GM19025 (cell line): ENCODE measurements around the gene ACOT12.
A peak's percentile ranks its signal among the peaks of the same experiment; 100 is the strongest.
"Not testable (repeated sequence)": the region's sequence is repeated elsewhere in the genome, so short reads cannot be mapped to it uniquely, and the experiment has no call there.

Source experiments
- ATAC-seq: cut with Tn5 transposase; IDR thresholded peaks from one replicate; pipeline ENCODE4 v1.9.1; 2021; ENCODE audit warnings: mild to moderate bottlenecking, low read depth, moderate library complexity; ENCODE audit not compliant: unreplicated experiment

Gene ACOT12

DNA sequence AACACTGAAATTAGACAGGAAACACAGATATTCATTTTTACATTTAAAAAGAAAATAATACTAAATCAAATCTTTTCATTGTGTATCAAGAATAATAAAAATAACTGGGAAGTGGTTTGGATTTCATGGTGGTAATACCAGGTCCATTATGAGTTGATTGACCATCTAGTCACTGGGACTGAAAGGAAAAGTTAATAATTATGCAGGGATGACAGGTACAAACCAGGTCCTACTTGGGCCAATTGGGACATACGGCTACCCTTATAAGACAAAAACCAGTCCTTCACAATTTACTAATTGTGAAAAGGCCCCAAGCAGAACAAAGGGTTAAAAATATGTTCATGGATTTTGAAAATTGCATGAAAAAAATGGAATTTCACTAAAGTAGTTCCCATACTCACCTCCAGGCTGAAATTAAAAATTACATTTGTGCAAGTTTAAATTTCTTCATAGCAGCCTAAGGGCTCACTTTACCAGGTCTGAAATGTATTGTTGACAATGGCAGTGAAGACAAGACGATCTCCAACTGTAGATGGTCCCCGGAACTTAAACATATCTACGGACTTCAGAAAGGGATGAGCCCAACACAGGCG lies 48.4 kb downstream of the ACOT12 start:
- no peak for ATAC-seq

GRCh38 chr5:81344736-81345135 lies 49.2 kb downstream of the ACOT12 start:
- ATAC-seq, result no peak

DNA sequence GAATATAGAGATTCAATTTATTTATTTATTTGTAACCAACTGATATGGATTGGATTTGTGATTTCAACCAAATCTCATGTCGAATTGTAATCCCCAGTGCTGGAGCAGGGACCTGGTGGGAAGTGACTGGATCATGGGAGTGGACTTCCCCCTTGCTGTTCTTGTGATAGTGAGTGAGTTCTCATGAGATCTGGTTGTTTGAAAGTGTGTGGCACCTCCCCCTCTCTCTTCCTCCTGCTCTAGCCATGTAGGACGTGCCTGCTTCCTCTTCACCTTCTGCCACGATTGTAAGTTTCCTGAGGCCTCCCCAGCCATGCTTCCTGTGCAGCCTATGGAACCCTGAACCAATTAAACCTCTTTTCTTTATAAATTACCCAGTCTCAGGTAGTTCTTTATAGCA lies 55.7 kb downstream of the ACOT12 start:
- ATAC-seq, result not testable (repeated sequence)

DNA sequence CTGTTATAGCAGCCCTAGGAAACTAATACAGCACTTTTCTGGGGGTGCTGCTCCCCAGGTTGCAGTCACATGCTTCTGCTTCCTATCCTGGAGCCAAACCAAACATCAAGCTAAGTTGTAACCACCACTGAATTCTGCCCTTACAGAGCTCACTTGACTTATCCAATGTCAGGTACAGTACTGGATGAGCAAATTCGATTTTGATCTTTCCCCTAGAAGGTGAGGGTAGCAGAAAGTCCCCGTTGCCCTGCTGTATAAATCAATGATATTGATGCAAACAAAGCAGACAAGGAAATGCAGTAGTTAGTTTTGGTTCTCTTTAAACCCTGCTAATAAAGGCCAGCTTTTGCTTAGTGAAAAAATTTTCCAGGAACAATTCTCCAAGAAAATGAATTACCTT lies 56.1 kb downstream of the ACOT12 start:
- no peak for ATAC-seq

DNA sequence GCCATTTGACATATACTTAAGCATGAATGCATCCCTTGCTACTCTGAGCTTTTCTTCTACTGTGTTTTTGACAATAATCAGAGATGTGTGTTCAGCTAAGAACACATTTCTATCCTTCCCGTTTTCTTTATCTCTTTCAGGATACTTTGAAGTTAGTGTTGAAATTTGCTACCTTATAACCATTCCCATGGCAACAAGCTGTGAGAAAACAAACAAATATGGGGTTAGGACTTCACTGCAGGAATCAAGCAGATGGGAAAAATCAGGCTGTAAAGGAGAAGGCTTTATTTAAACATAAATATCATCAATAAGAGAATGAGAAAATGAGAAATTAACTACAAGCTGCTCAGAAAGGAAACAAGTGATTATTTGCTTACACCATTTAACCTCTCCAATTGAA lies 57.4 kb downstream of the ACOT12 start:
- no peak for ATAC-seq

DNA sequence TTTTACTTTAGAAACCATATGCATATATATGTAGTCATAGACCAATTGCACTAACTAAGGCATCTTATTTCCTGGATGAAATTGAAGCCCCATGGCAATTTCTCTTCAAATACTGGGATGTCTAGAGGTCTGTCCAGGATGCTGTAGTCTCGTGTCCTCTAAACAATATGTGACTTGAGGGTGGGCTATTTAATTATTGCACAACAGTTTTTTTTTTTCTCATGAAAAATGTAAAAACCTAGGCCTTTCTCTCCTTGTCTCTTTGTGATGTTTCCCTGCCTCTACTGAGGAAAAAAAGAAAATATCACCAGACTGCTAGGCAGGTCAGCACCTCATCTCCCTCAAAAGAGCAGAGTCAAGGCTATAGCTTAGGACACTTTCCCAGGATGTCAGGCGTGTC lies 58.0 kb downstream of the ACOT12 start:
- ATAC-seq, result no peak

DNA sequence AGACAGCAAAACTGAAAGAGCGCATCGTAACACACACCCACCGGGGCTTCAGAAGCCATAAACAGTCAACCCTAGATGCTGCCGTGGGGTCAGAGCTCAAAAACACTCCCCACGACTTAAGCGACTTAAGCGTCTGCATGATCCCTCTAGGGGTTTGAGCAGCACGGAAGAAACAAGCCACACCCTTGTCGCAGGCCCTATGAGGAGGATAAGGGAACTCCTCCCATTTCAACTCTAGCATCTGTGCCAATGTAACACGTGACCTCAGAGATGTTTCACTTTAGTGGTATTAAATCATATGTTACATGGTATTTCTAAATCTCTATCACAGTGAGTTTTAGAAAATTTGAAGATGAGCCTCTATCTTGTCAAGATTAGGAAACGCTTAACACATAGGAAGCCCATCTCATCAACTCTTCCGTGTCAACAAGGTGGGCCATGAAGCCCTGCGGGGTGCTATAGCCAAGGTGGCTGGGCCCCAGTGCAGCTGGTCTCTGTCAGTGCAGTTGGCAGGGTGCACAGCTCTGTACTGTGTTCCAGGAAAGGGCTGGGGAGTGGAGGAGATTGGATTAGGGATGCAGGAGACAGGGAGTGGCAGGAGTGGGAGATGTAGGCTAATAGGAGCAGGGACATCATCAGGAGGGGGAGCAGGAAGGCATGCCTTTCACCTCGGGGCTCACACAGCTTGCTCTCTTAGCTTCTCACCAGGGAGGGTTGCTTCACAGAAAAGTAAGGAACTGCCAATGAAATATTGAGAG lies 59.5 kb downstream of the ACOT12 start:
- ATAC-seq, result no peak

DNA sequence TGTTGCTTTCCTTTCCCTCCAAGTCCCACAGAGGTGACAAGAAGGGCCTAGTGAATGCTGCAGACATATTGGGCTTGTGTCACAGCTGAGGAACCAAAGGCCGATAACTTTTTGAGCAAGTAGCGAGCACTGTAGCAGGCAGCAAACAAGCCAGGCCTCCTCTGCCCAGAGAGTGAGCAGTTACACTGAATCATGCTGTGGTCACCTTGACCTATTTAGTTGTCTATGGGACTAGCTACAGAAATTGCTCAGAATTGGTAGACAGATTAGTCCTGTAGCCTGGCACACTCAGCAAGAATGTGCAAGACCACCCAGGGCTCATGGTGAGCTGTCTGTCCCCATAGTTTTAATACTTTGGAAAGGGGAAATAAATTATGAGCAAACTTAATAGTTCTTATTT lies 67.4 kb downstream of the ACOT12 start:
- ATAC-seq, result no peak

DNA sequence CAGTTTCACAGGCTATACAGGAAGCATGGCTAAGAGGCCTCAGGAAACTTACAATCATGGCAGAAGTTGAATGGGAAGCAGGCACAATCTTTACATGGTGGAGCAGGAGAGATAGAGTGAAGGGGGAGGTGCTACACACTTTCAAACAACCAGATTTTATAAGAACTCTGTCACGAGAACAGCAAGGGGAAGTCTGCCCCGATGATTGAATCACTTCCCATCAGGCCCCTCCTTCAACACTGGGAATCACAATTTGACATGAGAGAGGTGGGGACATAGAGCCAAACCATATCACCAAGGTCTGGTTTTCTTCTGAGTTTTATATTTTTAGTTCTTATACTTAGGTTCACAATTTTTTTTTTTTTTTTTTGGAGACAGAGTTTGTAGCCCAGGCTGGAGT lies 76.4 kb downstream of the ACOT12 start:
- no peak for ATAC-seq

- ATAC-seq, result no peak
Observed at GRCh38 chr5:81316571-81316970, 77.4 kb downstream of the ACOT12 start.

DNA sequence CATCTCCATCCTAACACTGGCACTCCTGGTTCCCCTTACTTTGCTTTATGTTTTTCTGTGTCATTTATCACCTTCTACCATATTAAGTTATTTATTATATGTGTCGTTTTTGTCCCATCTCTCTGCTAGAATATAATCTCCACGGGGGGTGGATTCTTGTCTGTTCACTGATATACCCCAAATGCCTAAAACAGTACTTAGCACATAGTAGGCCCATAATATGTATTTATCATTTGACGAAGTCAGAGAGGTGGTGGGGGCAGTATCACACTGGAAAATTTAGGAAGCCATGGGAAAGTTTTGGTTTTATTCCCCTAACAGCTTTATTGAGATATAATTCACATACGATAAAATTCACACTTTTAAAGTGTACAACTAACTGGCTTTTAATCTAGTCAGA lies 78.1 kb downstream of the ACOT12 start:
- ATAC-seq, result no peak

GRCh38 chr5:81315336-81315735 lies 78.6 kb downstream of the ACOT12 start:
- ATAC-seq, result no peak

DNA sequence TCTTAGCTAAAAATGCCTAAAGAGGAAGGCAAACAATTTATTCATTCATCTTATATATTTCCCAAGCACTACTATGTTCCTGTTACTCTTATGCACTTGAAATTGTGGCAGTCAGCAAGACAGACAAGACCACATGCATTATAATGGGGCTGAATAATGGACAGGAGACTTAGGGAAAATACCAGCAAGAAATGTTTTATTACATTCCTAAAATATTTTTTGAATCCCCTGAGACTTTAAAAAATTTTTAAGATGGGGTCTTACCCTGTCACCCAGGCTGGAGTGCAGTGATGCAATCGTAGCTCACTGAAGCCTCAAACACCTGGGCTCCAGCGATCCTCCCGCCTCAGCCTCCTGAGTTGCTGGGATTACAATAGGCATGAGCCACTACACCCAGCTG lies 79.4 kb downstream of the ACOT12 start:
- no peak for ATAC-seq

- no peak for ATAC-seq
Observed at GRCh38 chr5:81313686-81314085, 80.2 kb downstream of the ACOT12 start.

GRCh38 chr5:81313278-81313677 lies 80.7 kb downstream of the ACOT12 start:
- no peak for ATAC-seq

- no peak for ATAC-seq
Observed at GRCh38 chr5:81310402-81311063, 83.4 kb downstream of the ACOT12 start.

- no peak for ATAC-seq
Observed at GRCh38 chr5:81308836-81309235, 85.1 kb downstream of the ACOT12 start.

DNA sequence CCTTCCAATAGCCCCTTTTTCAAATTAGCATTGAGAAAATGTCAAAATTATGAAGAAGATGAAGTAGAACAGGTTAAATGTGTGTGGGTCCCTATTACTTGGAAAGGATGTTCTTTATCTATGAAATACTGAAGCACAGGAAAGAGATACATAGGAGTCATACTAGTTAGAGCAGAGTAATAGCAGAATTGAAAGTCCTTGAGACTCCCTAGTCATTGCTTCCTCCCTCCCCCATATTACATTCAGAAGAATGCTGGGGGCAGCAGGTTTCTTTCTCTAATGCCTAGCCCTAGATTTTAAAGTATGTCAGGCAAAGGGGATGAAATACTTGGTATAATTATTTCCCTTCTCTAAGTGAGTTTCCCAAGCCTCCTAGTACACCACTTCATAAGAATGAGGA lies 88.1 kb downstream of the ACOT12 start:
- no peak for ATAC-seq

- ATAC-seq, result no peak
Observed at GRCh38 chr5:81303563-81303962, 90.4 kb downstream of the ACOT12 start.

DNA sequence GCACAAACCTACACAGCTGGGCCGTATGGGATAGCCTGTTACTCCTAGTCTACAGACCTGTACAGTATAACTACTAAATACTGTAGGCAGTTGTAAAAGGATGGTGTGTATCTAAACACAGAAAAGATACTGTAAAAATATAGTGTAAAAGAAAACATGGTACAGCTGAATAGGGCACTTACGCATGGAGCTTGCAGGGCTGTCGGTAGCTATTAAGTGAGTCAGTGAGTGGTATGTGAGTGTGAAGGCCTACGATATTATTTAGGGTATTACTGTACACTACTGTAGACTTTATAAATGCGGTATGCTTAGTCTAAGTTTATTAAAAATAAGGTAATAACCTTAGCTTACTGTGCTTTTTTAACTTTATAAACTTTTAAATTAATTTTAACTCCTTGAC lies 91.3 kb downstream of the ACOT12 start:
- ATAC-seq, result no peak

- peak; percentile 96 for ATAC-seq
Observed at GRCh38 chr5:81301271-81302015, 92.5 kb downstream of the ACOT12 start, which contains the start of gene ZCCHC9. Gene ZCCHC9 (plus strand): TSS chr5:81301587. CDS start chr5:81304758, 3,171 bp downstream.
